ENCODE measurements around the gene ATP5PO. TPM values are rescaled to one million over a fixed set of nuclear protein-coding genes. Genes with fewer than 3 reads are reported as not detected.

ATP5PO gene
- total and polyA plus RNA-seq, 2 of the 13 experiments (the other 11 are each of a cell fraction or from before 2014, with no cell fraction given): 256 to 297 TPM

GRCh38 chr21:33961061-33961460 is 45.5 kb upstream of the ATP5PO start:
- ChIA-PET CTCF (ENCODE audit: low intra/inter-chr PET ratio, low total read pairs) (no interaction called here), POLR2A (interaction anchor here (0.6 kb wide), 1 partner anchor 241 kb away, joined by 3 read pairs; no protein-coding TSS in a partner anchor)
- Histone ChIP-seq H2AFZ (ENCODE audit: low read length) (no peak overlapping the region), H4K20me1 (ENCODE audit: insufficient read depth, low read length) (no peaks in the 10 kb centered on the region), H3K36me3 (replicated peaks in 1 of 2; ENCODE audit: control insufficient read depth in 1 of 2, insufficient read depth in 2 of 2, low read length in 2 of 2) (no peaks in the 10 kb centered on the region), H3K79me2 (ENCODE audit: insufficient read depth, low read length) (no peaks in the 10 kb centered on the region), H3K27me3 (ENCODE audit: control insufficient read depth in 1 of 2, insufficient read depth in 2 of 2, low read length in 2 of 2) (peaks cover 0 to 2% of the 10 kb centered on the region in 2 experiments; a peak in 1 of 5 replicates), H3K4me3 (replicated peaks in 1 of 3; ENCODE audit: insufficient read depth in 1 of 3, low read depth in 2 of 3, low read length in 3 of 3) (no peak overlapping the region), H3K9me3 (ENCODE audit: low read length) (no peaks in the 10 kb centered on the region), H3K27ac (ENCODE audit: extremely low read length, insufficient read depth, low read length) (no peak overlapping the region), H3K9ac (ENCODE audit: insufficient read depth, low read depth, low read length) (no peak overlapping the region), H3K4me2 (ENCODE audit: low read depth, low read length) (no peak overlapping the region), H3K4me1 (ENCODE audit: insufficient read depth, low read length) (no peaks in the 10 kb centered on the region)
- in situ Hi-C loops (cut with HindIII; ENCODE audit: extremely low pct_ligation_motif_present, low pct_unique_long_range_greater_than_20kb) (no loop called here), intact Hi-C loops (cut with micrococcal nuclease; ENCODE audit: unreplicated experiment) (no loop called here)
- DNase-seq (ENCODE audit: low spot score) (no peak), ATAC-seq (no peak), FAIRE-seq (no peak)
- no TSS peak for BruUV-seq (replicated peaks)
- TF ChIP-seq RORA (CRISPR knock-in tag; IDR thresholded peaks at IDR 0.05) (no peak), NR2F6 (IDR thresholded peaks at IDR 0.05) (no peak), NR2F6 (CRISPR knock-in tag; IDR thresholded peaks at IDR 0.05) (no peak), ZNF777 (CRISPR knock-in tag; IDR thresholded peaks at IDR 0.05) (no peak)
- 28% methylated on average over 6 of the region's 6 CpGs for WGBS (ENCODE audit: low lambda C conversion rate)

GRCh38 chr21:33959680-33960079 is 44.1 kb upstream of the ATP5PO start:
- no peaks in the 10 kb centered on the region for H3K4me1 ChIP-seq (ENCODE audit: insufficient read depth, low read length)
- intact Hi-C loops (cut with micrococcal nuclease; ENCODE audit: unreplicated experiment): no loop called here
- H3K4me2 ChIP-seq (ENCODE audit: low read depth, low read length): no peak overlapping the region
- DNase-seq (ENCODE audit: low spot score) (no peak), ATAC-seq (no peak), FAIRE-seq (no peak)
- H3K79me2 ChIP-seq (ENCODE audit: insufficient read depth, low read length): no peaks in the 10 kb centered on the region
- no peaks in the 10 kb centered on the region for H3K36me3 ChIP-seq (replicated peaks in 1 of 2; ENCODE audit: control insufficient read depth in 1 of 2, insufficient read depth in 2 of 2, low read length in 2 of 2)
- H3K4me3 ChIP-seq (replicated peaks in 1 of 3; ENCODE audit: insufficient read depth in 1 of 3, low read depth in 2 of 3, low read length in 3 of 3): no peak overlapping the region
- POLR2A ChIA-PET: no interaction called here
- no peak overlapping the region for H3K9ac ChIP-seq (ENCODE audit: insufficient read depth, low read depth, low read length)
- H4K20me1 ChIP-seq (ENCODE audit: insufficient read depth, low read length): no peaks in the 10 kb centered on the region
- BruUV-seq (replicated peaks): no TSS peak
- no peak overlapping the region for H2AFZ ChIP-seq (ENCODE audit: low read length)
- peaks cover 0 to 2% of the 10 kb centered on the region in 2 experiments; a peak in 1 of 5 replicates for H3K27me3 ChIP-seq (ENCODE audit: control insufficient read depth in 1 of 2, insufficient read depth in 2 of 2, low read length in 2 of 2)
- CTCF ChIA-PET (ENCODE audit: low intra/inter-chr PET ratio, low total read pairs): no interaction called here
- H3K27ac ChIP-seq (ENCODE audit: extremely low read length, insufficient read depth, low read length): no peak overlapping the region
- in situ Hi-C loops (cut with HindIII; ENCODE audit: extremely low pct_ligation_motif_present, low pct_unique_long_range_greater_than_20kb): no loop called here
- no peaks in the 10 kb centered on the region for H3K9me3 ChIP-seq (ENCODE audit: low read length)
- TF ChIP-seq NR2F6 (IDR thresholded peaks at IDR 0.05) (no peak), NR2F6 (CRISPR knock-in tag; IDR thresholded peaks at IDR 0.05) (no peak)
